Fibroblast of villous mesenchyme (primary cell): Measurements from ENCODE around the gene KIF21A. TPM values are rescaled to one million over a fixed set of nuclear protein-coding genes. Genes with fewer than 3 reads are reported as not detected.

Experiments
- DNase-seq: peaks from one replicate; pipeline ENCODE4 v3.0.0-alpha.2; 2010; ENCODE audit warnings: low read depth
- H3K4me3 ChIP-seq: 2 replicates; pipeline ENCODE4 v1.5.1; 2011; ENCODE audit warnings: low read depth, mild to moderate bottlenecking, low read length
- total RNA-seq: library from RNA; depleted of rRNA; stranded (reverse); fragments of >200 nt; gene quantifications from 2 replicates; pipeline ENCODE4 v1.2.3, GENCODE V29; 2012
- TF ChIP-seq, protein P1 (sequence below): IDR thresholded peaks from 2 replicates; pipeline ENCODE4 v1.5.1; 2012; ENCODE audit warnings: low read depth, mild to moderate bottlenecking, low read length; ENCODE audit not compliant: insufficient read depth

Gene KIF21A
- total RNA-seq, 1 donor, result 11.2 TPM

DNA sequence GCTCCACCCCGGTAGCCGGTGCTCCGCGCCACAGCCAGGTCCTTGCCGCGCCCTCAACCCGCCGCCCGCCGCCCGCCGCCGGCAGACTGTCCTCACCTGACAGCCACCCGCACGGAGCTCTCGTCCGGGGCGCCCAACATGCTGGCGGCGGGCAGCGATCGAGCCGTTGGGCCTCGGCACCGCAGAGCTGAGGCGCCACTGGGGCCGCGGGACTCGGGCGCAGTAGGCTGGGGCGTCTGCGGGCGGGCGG, 164 bp downstream of the KIF21A start:
- TF ChIP-seq, protein P1, sequence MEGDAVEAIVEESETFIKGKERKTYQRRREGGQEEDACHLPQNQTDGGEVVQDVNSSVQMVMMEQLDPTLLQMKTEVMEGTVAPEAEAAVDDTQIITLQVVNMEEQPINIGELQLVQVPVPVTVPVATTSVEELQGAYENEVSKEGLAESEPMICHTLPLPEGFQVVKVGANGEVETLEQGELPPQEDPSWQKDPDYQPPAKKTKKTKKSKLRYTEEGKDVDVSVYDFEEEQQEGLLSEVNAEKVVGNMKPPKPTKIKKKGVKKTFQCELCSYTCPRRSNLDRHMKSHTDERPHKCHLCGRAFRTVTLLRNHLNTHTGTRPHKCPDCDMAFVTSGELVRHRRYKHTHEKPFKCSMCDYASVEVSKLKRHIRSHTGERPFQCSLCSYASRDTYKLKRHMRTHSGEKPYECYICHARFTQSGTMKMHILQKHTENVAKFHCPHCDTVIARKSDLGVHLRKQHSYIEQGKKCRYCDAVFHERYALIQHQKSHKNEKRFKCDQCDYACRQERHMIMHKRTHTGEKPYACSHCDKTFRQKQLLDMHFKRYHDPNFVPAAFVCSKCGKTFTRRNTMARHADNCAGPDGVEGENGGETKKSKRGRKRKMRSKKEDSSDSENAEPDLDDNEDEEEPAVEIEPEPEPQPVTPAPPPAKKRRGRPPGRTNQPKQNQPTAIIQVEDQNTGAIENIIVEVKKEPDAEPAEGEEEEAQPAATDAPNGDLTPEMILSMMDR, result no peak
- no peak for DNase-seq
- peak overlapping the region; percentile 61 for H3K4me3 ChIP-seq

DNA sequence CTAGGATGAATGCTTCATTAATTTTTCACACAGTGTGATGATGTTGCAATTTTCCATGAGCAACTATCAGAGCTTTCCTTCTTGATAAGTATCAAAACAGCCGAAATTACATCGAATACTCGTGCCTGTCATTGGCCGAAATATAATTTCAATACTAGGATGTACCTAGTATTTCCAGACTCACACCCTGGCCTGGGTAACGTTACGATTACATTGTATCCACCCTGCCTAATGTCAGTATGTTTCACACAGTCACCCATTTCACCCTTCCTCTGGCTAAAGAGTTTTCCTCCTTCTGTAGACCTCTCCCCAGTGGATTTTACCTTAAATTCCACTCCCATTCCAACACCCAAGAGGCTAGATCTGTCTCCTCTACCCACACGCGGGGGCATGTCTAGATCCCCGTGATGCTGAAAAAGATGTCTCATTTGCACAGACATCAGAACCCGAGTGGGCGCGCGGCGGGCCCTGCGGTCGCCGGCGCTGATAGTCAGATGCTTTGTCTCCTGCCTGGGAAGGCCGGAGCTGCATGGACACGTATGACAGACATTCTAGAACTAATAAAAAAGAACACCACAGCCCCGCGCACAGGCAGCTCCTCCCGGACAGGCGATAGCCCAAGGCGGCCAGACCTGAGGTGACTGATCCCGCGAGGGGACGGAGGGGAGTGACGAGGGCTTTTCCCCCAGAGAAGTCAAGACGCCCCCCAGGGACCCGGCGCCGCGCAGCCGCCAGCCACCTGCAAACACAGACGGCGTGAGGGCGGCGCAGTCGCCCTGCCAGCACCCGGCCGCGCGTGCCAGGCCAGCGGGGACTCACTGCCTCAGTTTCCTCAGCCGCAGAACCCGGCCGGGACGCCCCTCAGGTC, 723 bp downstream of the KIF21A start:
- peak; percentile 22 for DNase-seq
- TF ChIP-seq, protein P1, result no peak
- peak overlapping the region; percentile 61 for H3K4me3 ChIP-seq

DNA sequence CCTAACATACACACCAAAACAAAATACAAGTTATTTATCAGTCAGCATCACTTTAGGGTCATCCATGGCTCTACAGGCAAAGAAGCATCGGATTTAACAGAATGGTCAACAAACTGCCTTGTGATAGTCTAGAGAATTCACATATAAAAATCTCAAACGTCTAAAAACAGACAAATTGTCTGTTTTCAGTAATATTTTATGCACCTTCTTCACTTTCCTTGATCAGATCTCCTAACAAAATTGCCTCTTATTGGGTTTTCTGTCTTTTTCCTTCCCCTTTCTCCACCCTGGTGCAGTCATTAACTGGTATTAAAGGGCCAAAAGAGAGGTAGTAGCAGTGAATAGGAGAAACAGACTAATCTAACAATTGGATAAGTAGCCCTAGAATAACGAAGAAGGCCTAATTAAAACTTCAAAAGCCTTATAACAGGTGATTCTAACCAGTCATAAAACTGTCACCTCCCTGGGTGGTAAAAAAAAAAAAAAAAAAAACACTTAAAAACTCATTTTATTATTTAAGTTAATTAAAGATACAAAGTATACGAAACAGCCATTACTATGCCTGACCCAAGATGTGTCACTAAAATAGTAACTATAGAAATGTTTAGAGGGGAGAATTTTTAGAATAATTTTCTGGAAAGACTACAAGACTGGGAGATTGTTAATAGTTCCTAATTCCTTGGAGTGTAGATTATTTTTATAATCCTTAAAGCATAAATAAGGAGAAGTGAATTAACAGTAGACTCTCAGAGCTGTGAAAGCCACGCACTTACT, 1.5 kb downstream of the KIF21A start:
- DNase-seq, result no peak
- TF ChIP-seq, protein P1, result no peak
- no peak overlapping the region for H3K4me3 ChIP-seq

DNA sequence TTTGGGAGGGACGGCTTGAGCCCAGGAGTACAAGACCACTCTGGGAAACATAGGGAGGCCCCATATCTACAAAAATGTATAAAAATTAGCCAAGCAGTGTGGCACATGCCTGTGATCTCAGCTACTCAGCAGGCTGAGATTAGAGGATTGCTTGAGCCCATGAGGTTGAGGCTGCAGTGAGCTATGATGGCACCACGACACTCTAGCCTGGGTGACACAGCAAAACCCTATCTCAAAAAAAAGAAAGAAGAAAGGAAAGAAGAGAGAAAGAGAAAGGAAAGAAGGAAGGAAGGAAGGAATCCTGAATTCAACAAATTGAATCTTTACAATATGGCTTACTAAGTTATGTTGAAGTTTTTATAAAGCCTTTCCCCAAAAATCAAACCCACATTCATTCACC, 2.1 kb downstream of the KIF21A start:
- no peak for DNase-seq
- H3K4me3 ChIP-seq, result no peak overlapping the region
- TF ChIP-seq, protein P1, result no peak

DNA sequence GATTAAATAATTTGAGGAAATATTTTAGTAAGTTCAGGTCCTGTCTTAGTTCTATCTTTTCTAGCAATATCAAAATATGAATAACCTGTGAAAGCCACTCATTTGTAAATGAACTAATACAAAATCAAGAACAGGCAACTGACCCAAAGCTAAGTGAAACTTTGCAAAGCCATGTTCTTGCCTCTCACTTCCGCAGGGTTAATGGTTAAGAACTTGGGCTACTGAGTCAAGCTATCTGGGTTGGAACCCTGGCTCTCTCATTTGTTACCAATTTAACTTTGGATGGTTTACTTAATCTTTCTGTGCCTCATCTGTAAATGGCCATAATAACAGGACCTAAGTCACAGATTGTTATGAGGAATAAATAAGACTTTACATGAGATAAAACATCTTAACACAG, 2.8 kb downstream of the KIF21A start:
- H3K4me3 ChIP-seq, result no peak overlapping the region
- TF ChIP-seq, protein P1, result no peak
- no peak for DNase-seq

DNA sequence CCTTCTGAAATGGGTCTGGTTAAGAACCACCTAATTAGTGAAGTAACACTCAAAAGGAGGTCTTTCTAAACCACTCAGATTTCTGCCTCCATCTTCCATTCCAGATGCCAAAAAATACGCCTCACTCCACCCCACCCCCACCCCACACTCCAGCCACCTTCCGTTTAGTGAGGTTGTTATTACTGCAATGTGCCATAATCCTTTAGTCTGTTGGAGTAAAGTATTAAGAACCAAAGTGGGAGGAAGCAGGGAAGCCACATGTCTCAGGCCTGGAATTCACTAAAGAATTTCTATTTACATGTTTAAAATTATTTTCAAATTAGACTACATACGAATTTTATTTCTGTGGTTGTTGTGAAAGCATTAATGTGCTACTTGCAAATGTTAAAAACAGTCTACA, 7.4 kb downstream of the KIF21A start:
- H3K4me3 ChIP-seq, result no peak overlapping the region
- TF ChIP-seq, protein P1, result no peak
- DNase-seq, result peak; percentile 28
